Endodermal cell (in vitro differentiated cells): ENCODE measurements around the gene PDPR. TPM values are rescaled to one million over a fixed set of nuclear protein-coding genes. Genes with fewer than 3 reads are reported as not detected.
"Not testable (repeated sequence)": the region's sequence is repeated elsewhere in the genome, so short reads cannot be mapped to it uniquely, and the experiment has no call there.

Experiments
- DNase-seq: peaks from one replicate; pipeline ENCODE4 v3.0.0-alpha.2; 2017
- H3K27ac ChIP-seq: 2 replicates; pipeline ENCODE4 v1.5.1; 2013; ENCODE audit warnings: mild to moderate bottlenecking, low read depth, low read length, moderate library complexity
- H3K27me3 ChIP-seq: 2 replicates; pipeline ENCODE4 v1.6.1; 2013; ENCODE audit warnings: mild to moderate bottlenecking, low read length, moderate library complexity; ENCODE audit not compliant: insufficient read depth, control insufficient read depth, poor library complexity, severe bottlenecking
- H3K36me3 ChIP-seq: 2 replicates; pipeline ENCODE4 v1.7.0; 2013; ENCODE audit warnings: mild to moderate bottlenecking, low read length, moderate library complexity; ENCODE audit not compliant: control insufficient read depth, insufficient read depth
- H3K4me1 ChIP-seq: one replicate; pipeline ENCODE4 v1.7.0; 2013; ENCODE audit warnings: low read length; ENCODE audit not compliant: control insufficient read depth, insufficient read depth
- H3K4me3 ChIP-seq: 2 replicates; pipeline ENCODE4 v1.5.1; 2013; ENCODE audit warnings: mild to moderate bottlenecking, low read length, moderate library complexity
- H3K9ac ChIP-seq: 2 replicates; pipeline ENCODE4 v1.6.1; 2013; ENCODE audit warnings: mild to moderate bottlenecking, low read length, moderate library complexity; ENCODE audit not compliant: poor library complexity, severe bottlenecking; ENCODE audit errors: extremely low read depth
- H3K9me3 ChIP-seq: 2 replicates; pipeline ENCODE4 v1.6.1; 2013; ENCODE audit warnings: mild to moderate bottlenecking, low read length, moderate library complexity; ENCODE audit not compliant: control insufficient read depth
- H3K27ac Mint-ChIP-seq: 2 replicates; pipeline ENCODE4 v1.8.0; 2020; ENCODE audit warnings: mixed read lengths
- H3K27me3 Mint-ChIP-seq: 2 replicates; pipeline ENCODE4 v1.8.0; 2021; ENCODE audit warnings: mild to moderate bottlenecking, mixed read lengths; ENCODE audit not compliant: insufficient read depth
- H3K36me3 Mint-ChIP-seq: 2 replicates; pipeline ENCODE4 v1.8.0; 2020; ENCODE audit warnings: low read depth, mixed read lengths
- H3K4me1 Mint-ChIP-seq: 2 replicates; pipeline ENCODE4 v1.8.0; 2020; ENCODE audit warnings: mixed read lengths
- H3K4me3 Mint-ChIP-seq: 2 replicates; pipeline ENCODE4 v1.8.0; 2020; ENCODE audit warnings: mild to moderate bottlenecking, moderate library complexity, mixed read lengths
- H3K9me3 Mint-ChIP-seq: 2 replicates; pipeline ENCODE4 v1.8.0; 2020; ENCODE audit warnings: mild to moderate bottlenecking, mixed read lengths
- WGBS, 2 experiments: methylation state at CpG; one replicate each; pipeline versions ENCODE4 v1.1.5 to v1.1.7; 2013; ENCODE audit warnings: missing lambda C conversion rate in 2 of 2, mixed read lengths in 1 of 2; ENCODE audit not compliant: insufficient coverage in 1 of 2, insufficient read length in 1 of 2; 5-methylcytosine and 5-hydroxymethylcytosine counted together
- total RNA-seq, 2 donors: library from RNA; stranded (reverse); fragmentation: NEBNext Ultra II Directional in 1 of 2; extraction: Animal tissue kit (Norgen Biotek cat#: 25700) in 1 of 2; gene quantifications; 2 replicates in 1 of 2; 3 replicates in 1 of 2; pipeline ENCODE4 v1.2.1, GENCODE V29; 2021

The PDPR gene
- total RNA-seq, 2 donors from 2014 or later = 28.3 to 28.6 TPM

- H3K4me3 Mint-ChIP-seq, H3K4me1 Mint-ChIP-seq, H3K9me3 Mint-ChIP-seq, H3K9me3 ChIP-seq, H3K27ac Mint-ChIP-seq, DNase-seq, H3K27me3 Mint-ChIP-seq, H3K4me1 ChIP-seq, H3K27me3 ChIP-seq, H3K9ac ChIP-seq, H3K4me3 ChIP-seq, H3K27ac ChIP-seq: not testable (repeated sequence)
- peaks cover 54% of the 10 kb centered on the region for H3K36me3 Mint-ChIP-seq
- H3K36me3 ChIP-seq = peaks cover 25% of the 10 kb centered on the region
- WGBS, 2 experiments = 89 to 96% methylated on average over 6 to 8 of the region's 8 CpGs
Measured at GRCh38 chr16:70135796-70136195, 21.7 kb downstream of the PDPR start.

GRCh38 chr16:70136595-70136994, 22.5 kb downstream of the PDPR start:
- peaks cover 28% of the 10 kb centered on the region for H3K36me3 ChIP-seq
- not testable (repeated sequence) for H3K27me3 ChIP-seq, H3K9me3 ChIP-seq, DNase-seq, H3K9me3 Mint-ChIP-seq, H3K4me1 Mint-ChIP-seq, H3K4me3 Mint-ChIP-seq, H3K27ac Mint-ChIP-seq, H3K27ac ChIP-seq, H3K4me1 ChIP-seq, H3K9ac ChIP-seq, H3K4me3 ChIP-seq, H3K27me3 Mint-ChIP-seq
- H3K36me3 Mint-ChIP-seq = peaks cover 56% of the 10 kb centered on the region
- WGBS, 2 experiments = 86 to 97% methylated on average over 2 of the region's 2 CpGs

GRCh38 chr16:70142739-70143138, 28.6 kb downstream of the PDPR start:
- not testable (repeated sequence) for H3K9me3 ChIP-seq, H3K27me3 Mint-ChIP-seq, H3K9me3 Mint-ChIP-seq, H3K4me3 Mint-ChIP-seq, H3K4me3 ChIP-seq, H3K27ac Mint-ChIP-seq, H3K4me1 ChIP-seq, H3K9ac ChIP-seq, H3K4me1 Mint-ChIP-seq, DNase-seq, H3K27me3 ChIP-seq, H3K27ac ChIP-seq
- 89 to 97% methylated on average over 7 to 10 of the region's 10 CpGs for WGBS, 2 experiments
- peaks cover 51% of the 10 kb centered on the region for H3K36me3 Mint-ChIP-seq
- H3K36me3 ChIP-seq = peaks cover 23% of the 10 kb centered on the region

- not testable (repeated sequence) for H3K27ac Mint-ChIP-seq, H3K9me3 ChIP-seq, H3K9me3 Mint-ChIP-seq, H3K4me1 ChIP-seq, H3K27me3 Mint-ChIP-seq, H3K27me3 ChIP-seq, H3K4me3 ChIP-seq, H3K4me1 Mint-ChIP-seq, DNase-seq, H3K4me3 Mint-ChIP-seq, H3K9ac ChIP-seq, H3K27ac ChIP-seq
- peaks cover 27% of the 10 kb centered on the region for H3K36me3 ChIP-seq
- peaks cover 55% of the 10 kb centered on the region for H3K36me3 Mint-ChIP-seq
- WGBS, 2 experiments = 79 to 97% methylated on average over 6 to 8 of the region's 9 CpGs
Measured at GRCh38 chr16:70143231-70143895, 29.2 kb downstream of the PDPR start.

GRCh38 chr16:70147853-70148252, 33.7 kb downstream of the PDPR start:
- H3K9me3 ChIP-seq, H3K27me3 Mint-ChIP-seq, H3K4me3 ChIP-seq, H3K4me1 ChIP-seq, DNase-seq, H3K9me3 Mint-ChIP-seq, H3K27ac Mint-ChIP-seq, H3K27me3 ChIP-seq, H3K9ac ChIP-seq, H3K4me1 Mint-ChIP-seq, H3K27ac ChIP-seq, H3K4me3 Mint-ChIP-seq: not testable (repeated sequence)
- H3K36me3 ChIP-seq = peaks cover 47% of the 10 kb centered on the region
- peaks cover 66% of the 10 kb centered on the region for H3K36me3 Mint-ChIP-seq
- 89 to 90% methylated on average over 5 to 9 of the region's 11 CpGs for WGBS, 2 experiments

GRCh38 chr16:70148453-70148852, 34.3 kb downstream of the PDPR start:
- not testable (repeated sequence) for H3K4me1 ChIP-seq, H3K27ac ChIP-seq, H3K27me3 ChIP-seq, H3K27ac Mint-ChIP-seq, H3K4me3 Mint-ChIP-seq, H3K4me3 ChIP-seq, H3K9ac ChIP-seq, H3K4me1 Mint-ChIP-seq, H3K9me3 ChIP-seq, H3K9me3 Mint-ChIP-seq, DNase-seq, H3K27me3 Mint-ChIP-seq
- peaks cover 68% of the 10 kb centered on the region for H3K36me3 Mint-ChIP-seq
- H3K36me3 ChIP-seq = peaks cover 48% of the 10 kb centered on the region
- WGBS, 2 experiments = 96 to 100% methylated on average over 1 to 5 of the region's 6 CpGs

- H3K36me3 Mint-ChIP-seq = peaks cover 72% of the 10 kb centered on the region
Measured at GRCh38 chr16:70149296-70149695, 35.2 kb downstream of the PDPR start.

More at GRCh38 chr16:70149296-70149695, 35.2 kb downstream of the PDPR start:
- H3K4me3 ChIP-seq, DNase-seq, H3K9ac ChIP-seq, H3K27me3 ChIP-seq, H3K27ac ChIP-seq, H3K4me1 Mint-ChIP-seq, H3K9me3 Mint-ChIP-seq, H3K27me3 Mint-ChIP-seq, H3K9me3 ChIP-seq, H3K4me1 ChIP-seq, H3K27ac Mint-ChIP-seq, H3K4me3 Mint-ChIP-seq: not testable (repeated sequence)
- H3K36me3 ChIP-seq = peaks cover 51% of the 10 kb centered on the region
- 93 to 97% methylated on average over 7 to 8 of the region's 8 CpGs for WGBS, 2 experiments
